ENCODE data around the gene MAGI2. TPM values are rescaled to one million over a fixed set of nuclear protein-coding genes. Genes with fewer than 3 reads are reported as not detected.

MAGI2 gene
- total RNA-seq: not detected

DNA sequence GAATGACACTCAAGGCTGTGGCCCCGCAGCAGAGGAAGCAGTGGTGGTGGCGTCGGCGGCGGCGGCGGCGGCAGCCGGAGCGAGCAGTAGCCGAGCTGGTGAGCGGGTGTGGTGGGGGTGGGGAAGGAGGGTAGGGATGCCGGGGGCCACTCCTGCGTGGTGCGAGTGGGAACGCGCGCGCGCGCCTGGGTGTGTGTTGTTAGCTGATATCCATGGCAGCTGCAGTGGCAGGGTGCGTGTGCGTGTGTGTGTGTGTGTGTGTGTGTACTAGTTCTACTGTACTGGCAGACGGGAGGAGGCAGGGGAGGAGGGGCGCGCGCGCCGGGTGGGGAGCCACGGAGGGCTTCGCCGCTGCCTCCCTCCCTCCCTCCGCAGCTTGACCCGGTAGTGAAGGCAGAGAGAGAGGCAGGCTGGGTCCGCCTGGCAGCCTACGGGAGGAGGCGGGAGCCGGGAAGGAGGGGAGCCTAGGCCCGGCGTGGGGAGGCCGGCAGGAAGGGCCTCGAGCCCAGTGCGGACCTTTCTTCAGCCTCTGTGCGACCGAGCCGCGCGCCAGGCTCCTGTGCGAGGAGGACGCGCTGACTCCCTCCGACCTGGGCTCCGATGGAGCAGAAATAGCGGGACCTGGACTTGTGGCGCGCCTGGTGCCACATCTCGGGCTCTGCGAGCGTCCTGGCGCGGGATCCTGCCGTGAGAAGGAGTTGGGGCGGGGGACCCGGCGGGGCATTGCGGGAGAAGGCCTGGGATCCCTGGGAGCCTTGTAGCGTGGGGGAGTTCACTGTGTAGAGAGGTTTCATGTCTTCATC, at the start of gene MAGI2:
Gene MAGI2 (minus strand): TSS at position 110 of the 803 bp plus-strand sequence. CDS start 347 bp downstream, outside the sequence.
- no peak for DNase-seq

GRCh38 chr7:79502151-79502550, 48.7 kb upstream of the MAGI2 start:
- DNase-seq: no peak

DNA sequence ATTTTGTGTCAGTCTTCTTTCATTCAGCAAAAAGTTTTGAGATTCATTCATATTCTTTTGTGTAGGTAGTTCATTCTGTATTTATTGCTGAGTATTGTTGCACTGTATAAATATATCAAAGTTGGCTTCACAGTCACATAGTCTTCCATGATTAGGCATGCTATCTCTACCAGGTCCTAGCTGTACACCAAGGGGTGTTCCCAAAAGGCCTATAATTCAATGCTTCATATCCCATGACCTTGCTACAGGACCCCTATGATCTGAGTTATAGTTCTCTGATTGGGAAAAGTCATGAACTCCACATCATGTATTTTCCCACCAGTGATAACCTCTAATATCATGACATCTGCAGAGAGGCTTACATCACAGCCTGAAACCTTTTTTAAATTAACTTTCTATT, 47.3 kb upstream of the MAGI2 start:
- no peak for DNase-seq

DNA sequence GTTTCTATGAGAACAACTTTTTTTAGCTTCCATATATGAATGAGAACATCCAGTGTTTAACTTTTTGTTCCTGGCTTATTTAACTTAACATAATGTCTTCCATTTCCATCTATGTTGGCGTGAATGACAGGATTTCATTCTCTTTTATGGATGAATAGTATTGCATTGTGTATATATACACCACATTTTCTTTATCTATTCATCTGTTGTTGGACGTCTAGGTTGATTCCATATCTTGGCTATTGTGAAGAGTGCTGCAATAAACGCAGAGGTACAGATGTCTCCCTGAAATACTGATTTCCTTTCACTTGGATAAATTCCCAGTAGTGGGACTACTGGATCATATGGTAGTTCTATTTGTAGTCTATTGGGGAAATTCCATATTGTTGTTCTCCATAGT, 44.3 kb upstream of the MAGI2 start:
- DNase-seq: no peak

DNA sequence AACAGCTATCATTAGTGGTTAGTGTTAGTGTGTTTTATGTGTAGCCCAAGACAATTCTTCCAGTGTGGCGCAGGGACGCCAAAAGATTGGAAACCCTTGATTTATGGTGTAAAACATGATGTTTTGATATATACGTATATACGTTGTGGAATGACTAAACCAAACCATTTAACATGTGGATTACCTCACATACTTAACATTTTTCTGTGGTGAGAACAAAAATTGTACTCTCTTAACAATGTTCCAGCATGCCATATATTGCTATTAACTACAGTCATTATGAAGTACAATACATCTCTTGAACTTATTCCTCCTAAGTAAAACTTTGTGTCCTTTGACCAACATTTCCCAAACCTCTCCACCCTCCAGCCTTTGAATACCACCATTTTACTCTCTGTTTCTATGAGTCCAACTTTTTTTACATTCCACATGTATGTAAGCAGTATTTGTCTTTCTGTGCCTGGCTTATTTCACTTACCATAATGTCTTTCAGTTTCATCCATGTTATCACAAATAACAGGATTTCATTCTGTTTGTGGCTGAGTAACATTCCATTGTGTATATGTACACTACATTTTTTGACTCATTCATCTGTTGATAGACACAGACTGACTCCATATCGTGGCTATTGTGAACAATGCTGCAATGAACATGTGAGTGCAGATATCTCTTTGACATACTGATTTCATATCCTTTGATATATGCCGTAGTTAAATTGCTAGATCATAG, 42.2 kb upstream of the MAGI2 start:
- DNase-seq: no peak

DNA sequence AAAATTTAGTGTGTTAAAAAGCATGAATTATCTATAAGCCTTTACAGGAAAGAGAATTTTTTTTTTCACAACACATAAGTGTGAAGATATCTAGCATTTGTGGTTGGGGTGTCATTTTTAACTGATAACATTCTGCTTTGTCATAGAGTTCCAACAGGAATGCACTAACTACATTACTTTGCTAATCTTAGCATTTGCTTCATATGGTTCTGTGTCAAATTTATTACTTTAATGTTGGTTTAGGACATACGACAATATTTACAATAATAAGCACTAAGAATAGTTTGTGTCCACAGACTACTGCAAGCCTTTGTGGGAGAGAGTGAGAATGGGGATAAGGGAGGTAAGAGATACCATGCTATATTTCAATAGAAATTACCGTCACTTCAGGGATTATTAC, 40.6 kb upstream of the MAGI2 start:
- DNase-seq: no peak

DNA sequence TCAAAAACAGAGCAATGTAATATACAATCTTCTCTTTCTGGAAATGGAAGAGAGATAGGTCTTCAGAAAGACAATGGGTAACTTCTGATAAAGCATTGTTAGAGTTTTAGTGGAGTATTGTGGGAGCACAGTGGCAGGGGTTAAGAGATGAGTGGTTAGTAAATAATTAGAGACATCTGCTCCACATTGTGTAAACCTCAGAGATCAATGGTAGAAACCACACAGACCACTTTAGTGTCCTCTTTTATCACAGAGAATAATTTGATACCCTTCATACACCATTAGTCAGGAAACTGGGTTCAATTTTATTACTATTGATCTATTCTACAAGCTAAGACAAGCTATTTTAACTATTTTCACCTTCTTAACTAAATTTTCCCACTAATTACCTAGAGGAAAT, 35.9 kb upstream of the MAGI2 start:
- no peak for DNase-seq

DNA sequence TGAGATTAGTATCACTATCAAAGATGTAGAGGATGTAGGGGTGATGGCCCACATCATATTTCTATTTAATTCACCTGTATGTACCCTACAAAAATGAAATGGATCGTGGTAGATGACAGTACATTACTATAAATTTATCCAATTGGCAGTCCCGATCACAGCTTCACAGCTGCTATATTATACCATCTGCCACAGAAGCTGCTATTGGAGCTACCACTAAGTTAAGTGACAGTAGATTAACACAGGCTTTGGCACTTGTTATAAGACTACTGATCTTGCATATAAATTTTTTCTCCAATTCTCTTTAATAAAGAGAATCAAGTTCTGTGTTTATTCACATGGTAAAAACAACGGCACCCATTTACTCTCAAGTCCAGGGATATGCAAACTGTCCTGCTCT, 24.9 kb upstream of the MAGI2 start:
- no peak for DNase-seq

GRCh38 chr7:79475455-79475854, 22.0 kb upstream of the MAGI2 start:
- DNase-seq: no peak

GRCh38 chr7:79471699-79472098, 18.2 kb upstream of the MAGI2 start:
- DNase-seq: no peak

DNA sequence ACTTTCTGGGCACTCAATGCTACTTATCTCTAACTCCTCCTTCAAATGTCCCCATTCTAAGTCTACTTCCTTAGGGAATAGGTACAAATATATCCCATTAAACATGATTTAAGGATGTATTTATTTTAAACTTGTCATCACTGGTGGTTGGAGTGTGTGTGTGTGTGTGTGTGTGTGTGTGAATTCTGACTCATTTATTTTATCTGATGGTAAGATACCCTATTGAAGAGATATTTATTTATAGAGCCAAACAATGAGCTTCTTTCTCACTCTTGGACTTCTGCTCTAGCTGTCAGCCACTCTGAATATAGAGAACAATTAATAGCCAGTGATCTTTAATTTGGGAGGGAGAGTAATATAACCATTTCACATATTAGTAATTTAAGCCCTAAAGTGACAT, 17.8 kb upstream of the MAGI2 start:
- DNase-seq: no peak

GRCh38 chr7:79465551-79465950, 12.1 kb upstream of the MAGI2 start:
- DNase-seq: no peak

DNA sequence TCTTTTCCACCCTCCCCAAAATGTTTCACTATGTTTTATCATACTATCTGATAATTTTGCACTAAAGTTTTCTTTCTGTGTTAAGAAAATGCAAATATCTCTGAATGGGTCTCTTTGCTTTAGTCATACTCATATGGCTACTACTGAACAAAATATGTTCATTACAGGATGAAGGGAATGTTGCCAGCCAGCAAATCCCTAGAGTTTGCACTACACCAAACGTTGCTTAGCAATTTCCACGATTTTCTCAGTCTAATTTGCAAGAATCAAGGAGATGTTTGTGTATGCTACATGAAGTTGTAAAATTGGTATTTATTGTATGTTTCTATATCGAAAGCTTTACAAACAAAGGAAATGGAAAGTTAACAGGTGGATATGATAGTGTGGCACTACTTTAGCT, 10.6 kb upstream of the MAGI2 start:
- no peak for DNase-seq

- no peak for DNase-seq
Observed at GRCh38 chr7:79462390-79462789, 8.9 kb upstream of the MAGI2 start.

- no peak for DNase-seq
Observed at GRCh38 chr7:79461660-79462059, 8.2 kb upstream of the MAGI2 start.

GRCh38 chr7:79459381-79459780, 5.9 kb upstream of the MAGI2 start:
- DNase-seq: no peak

DNA sequence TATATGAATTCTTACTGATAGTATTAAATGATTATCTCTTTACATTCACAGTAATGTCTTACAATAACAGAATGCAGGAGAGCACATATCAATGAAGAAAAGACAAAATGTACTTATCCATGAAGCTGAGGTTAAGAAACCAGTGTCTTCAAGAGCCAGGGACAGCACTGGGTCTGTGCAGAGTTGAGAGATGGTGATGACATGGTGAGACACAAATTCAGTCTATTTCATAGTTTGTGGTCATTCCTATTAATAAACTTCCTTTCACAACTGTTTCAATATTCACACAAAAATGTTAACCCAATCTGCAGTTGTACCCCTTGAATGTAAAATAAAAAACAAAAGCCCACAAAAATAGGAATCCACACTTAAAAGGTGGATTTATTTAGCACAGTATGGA, 5.3 kb upstream of the MAGI2 start:
- no peak for DNase-seq

GRCh38 chr7:79455173-79455790, 1.8 kb upstream of the MAGI2 start:
- DNase-seq: no peak

- no peak for DNase-seq
Observed at GRCh38 chr7:79454361-79454960, 994 bp upstream of the MAGI2 start.

DNA sequence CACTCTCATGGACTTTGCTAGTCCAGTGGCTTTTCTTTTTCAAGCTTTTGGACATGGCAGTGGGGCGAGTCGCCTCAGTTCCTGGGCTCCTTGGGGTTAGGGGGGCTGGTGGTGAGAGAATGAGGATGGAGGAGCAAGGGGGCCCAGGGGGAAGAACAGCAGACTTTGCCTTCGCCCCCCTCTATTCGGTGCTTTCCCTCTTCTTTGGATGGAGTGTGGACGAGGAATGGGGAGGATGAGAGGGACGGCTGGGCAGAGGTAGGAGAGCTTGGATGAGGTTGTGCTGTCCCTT, 255 bp downstream of the MAGI2 start:
- DNase-seq: no peak

GRCh38 chr7:79452495-79453265, 787 bp downstream of the MAGI2 start:
- no peak for DNase-seq

DNA sequence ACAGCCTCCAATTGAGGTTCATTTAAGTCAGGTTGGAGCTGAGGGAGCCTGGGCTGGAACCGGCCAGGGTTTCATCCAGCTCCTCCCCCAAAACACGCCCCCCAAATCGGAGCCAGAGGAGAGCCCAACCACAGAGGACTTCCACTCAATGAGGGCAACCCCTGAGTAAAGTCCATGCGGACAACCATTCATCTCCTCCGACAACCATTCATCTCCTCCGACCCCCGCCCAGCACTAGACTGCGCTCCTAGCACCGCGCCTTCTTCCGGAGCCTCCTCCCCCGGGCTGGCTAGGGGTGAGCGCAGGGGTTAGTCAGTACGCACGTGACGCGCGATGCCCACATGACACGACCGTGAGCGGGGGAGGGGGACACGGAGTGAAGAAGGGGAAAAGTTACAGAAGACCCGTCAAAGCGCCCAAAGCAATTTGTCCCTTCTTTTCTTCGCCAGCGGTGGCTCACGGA, 1.4 kb downstream of the MAGI2 start:
- no peak for DNase-seq

DNA sequence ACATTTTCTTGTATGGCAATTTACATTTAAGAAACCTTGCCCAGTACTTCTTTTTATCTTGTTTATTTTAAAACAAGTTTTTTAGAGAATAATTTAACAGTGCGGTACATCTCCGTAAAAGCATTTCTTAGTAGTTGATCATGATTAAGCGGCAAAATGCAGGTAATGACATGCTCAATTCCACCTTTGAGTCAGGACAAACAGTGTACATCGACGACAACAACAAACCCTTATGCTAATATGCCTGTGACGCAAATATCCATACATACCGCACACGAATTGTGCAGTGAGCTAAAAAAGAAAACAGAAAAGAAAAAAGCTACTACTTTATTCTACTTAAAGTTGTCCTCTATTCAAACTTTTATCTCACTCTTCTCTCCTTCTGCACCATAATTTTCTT, 1.9 kb downstream of the MAGI2 start:
- no peak for DNase-seq
